Measurements from ENCODE around the gene NT5C. TPM values are rescaled to one million over a fixed set of nuclear protein-coding genes. Genes with fewer than 3 reads are reported as not detected.
"Not testable (repeated sequence)": the region's sequence is repeated elsewhere in the genome, so short reads cannot be mapped to it uniquely, and the experiment has no call there.

Gene NT5C
- 22.9 and 77.3 TPM in 2 replicates for total RNA-seq

DNA sequence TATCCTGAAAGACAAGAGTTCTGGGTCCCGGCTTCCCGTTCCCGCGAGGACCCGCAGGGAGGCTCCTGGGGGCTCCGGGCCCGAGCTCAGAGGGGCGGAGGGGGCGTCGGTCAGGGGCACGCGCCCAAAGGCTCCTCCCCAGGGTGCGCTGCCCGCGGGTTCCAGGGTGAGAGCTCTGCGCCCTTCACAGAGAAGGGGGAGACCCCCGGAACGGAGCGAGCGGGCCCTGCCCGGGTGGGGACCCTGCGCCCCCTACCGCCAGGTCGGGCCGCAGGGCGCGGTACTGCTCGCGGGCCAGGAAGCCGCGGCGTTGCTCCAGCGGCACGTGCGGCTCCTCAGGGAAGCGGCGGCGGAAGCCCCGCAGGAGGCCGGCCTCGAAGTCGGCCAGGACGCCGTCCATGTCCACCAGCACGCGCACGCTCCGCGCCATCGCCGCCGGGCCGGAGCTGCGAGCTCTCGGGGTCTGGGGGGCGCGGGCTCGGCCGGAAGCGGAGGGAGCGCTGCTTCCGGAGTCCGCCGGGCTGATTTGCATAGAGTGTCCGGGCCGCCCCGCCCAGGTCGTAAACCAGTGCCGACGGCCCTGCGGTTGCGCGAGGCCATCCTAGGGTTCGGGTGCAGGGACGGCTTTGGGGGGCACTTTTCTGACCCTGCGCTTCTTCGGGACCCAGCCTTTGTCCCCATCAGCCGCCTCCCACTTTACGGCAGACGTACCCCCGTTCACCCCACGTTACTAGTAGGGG, at the start of gene NT5C:
NT5C (minus strand) TSS at position 465 of the 740 bp plus-strand sequence; CDS start at position 430, 35 bp downstream.
- peak; percentile 35 for DNase-seq (ENCODE audit: low read depth)

GRCh38 chr17:75181110-75181509, 49.6 kb upstream of the NT5C start:
- no peak for DNase-seq (ENCODE audit: low read depth)

DNA sequence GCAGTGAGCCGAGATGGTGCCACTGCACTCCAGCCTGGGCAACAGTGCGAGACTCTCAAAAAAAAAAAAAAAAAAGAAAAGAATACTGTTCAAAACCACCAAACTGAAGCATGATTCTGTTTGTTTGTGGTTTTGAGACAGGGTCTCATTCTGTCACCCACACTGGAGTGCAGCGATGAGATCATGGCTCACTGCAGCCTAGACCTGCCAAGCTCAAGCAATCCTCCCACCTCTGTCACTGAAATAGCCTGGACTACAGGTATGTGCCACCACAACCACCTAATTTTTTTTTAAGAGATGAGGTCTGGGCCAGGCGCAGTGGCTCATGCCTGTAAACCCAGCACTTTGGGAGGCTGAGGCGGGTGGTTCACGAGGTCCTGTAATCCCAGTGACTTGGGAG, 46.9 kb upstream of the NT5C start:
- no peak for DNase-seq (ENCODE audit: low read depth)

GRCh38 chr17:75176625-75177024, 45.1 kb upstream of the NT5C start:
- no peak for DNase-seq (ENCODE audit: low read depth)

DNA sequence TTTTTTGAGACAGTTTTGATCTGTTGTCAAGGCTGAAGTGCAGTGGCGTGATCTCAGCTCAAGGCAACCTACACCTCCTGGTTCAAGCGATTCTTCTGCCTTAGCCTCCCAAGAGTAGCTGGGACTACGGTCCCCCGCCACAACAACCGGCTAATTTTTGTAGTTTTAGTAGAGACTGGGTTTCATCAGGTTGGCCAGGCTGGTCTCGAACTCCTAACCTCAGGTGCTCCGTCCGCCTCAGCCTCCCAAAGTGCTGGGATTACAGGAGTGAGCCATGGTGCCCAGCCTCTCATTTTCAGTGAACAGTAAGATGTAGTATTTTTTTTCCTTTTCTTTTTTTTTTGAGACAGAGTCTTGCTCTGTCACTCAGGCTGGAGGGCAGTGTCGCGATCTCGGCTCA, 43.5 kb upstream of the NT5C start:
- no peak for DNase-seq (ENCODE audit: low read depth)

GRCh38 chr17:75173526-75173925, 42.0 kb upstream of the NT5C start:
- DNase-seq (ENCODE audit: low read depth) = no peak

DNA sequence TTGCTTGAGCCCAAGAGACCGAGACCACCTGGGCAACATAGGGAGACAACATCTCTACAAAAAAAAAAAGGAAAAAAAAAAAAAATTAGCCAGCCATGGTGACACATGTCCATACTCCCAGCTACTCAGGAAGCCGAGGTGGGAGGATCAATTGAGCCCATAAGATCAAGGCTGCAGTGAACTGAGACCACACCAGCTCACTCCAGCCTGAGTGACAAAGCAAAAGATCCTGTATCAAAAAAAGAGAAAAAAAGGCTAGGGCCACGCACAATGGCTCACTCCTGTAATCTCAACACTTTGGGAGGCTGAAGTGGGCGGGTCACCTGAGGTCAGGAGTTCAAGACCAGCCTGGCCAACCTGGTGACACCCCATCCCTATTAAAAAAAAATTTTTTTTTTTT, 37.5 kb upstream of the NT5C start:
- DNase-seq (ENCODE audit: low read depth) = no peak

DNA sequence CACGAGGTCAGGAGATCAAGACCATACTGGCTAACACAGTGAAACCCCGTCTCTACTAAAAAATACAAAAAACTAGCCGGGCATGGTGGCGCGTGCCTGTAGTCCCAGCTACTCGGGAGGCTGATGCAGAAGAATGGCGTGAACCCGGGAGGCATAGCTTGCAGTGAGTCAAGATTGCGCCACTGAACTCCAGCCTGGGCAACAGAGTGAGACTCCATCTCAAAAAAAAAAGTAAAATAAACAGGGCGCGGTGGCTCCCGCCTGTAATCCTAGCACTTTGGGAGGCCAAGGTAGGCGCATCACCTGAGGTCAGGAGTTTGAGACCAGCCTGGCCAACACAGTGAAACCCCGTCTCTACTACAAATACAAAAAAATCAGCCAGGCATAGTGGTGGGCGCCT, 33.1 kb upstream of the NT5C start:
- DNase-seq (ENCODE audit: low read depth) = not testable (repeated sequence)

GRCh38 chr17:75163074-75163473, 31.5 kb upstream of the NT5C start:
- no peak for DNase-seq (ENCODE audit: low read depth)

DNA sequence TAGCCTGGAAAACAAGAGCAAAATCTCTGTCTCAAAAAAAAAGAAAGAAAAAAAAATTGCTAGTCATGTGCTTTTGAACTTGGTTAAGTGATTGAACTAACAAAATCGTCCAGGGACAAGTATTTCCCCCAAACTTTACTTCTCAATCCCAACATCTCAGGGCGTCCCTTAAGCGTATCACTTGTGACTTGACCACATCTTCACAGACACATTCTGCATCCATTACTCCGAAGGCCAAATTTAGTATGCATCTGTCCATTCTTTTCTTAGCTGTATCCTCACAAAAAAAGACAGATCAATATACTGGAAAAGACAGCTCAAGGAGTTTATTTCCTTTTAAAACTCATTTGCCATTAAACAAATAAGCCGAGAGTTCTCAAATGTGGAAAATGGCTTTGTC, 28.7 kb upstream of the NT5C start:
- no peak for DNase-seq (ENCODE audit: low read depth)

- DNase-seq (ENCODE audit: low read depth) = peak; percentile 33
Measured at GRCh38 chr17:75159196-75160031, 27.9 kb upstream of the NT5C start.

DNA sequence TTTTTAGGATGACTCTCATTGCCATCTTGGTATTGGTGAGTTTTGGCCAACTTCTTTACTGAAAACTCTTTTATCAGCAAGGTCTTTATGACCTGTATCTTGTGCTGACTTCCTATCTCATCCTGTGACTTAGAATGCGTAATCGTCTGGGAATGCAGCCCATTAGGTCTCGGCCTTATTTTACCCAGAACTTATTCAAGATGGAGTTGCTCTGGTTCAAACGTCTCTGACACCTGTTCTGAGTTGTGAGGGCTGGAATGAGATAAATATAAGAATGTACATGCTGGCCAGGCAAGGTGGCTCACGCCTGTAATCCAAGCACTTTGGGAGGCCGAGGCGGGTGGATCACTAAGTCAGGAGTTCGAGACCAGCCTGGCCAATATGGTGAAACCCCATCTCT, 26.9 kb upstream of the NT5C start:
- not testable (repeated sequence) for DNase-seq (ENCODE audit: low read depth)

DNA sequence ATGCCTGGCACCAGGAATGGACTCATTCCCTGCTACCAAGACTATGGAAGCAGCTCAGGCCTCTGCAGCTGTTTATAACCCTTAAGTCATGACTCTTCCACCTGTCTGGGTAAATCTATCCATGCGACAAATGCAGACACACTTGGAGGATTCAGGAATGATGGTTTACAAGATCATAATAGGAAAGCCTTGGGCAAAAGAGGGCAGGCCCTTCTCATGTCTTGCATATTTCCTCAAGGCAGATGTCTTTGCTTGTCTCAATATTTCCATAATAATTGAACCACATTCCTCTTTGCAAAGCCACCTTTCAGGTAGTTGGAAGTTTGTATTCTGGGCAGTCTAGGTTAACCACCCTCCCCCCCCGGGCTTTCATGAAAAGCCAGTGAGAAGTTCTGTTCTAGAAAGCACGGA, 23.7 kb upstream of the NT5C start:
- DNase-seq (ENCODE audit: low read depth) = peak; percentile 55

- peak; percentile 98 for DNase-seq (ENCODE audit: low read depth)
Measured at GRCh38 chr17:75154195-75155106, 22.9 kb upstream of the NT5C start, which contains the start of gene JPT1. Gene JPT1, minus strand, starts transcription at chr17:75154512. Its CDS starts 115 bp downstream, at chr17:75154397.

DNA sequence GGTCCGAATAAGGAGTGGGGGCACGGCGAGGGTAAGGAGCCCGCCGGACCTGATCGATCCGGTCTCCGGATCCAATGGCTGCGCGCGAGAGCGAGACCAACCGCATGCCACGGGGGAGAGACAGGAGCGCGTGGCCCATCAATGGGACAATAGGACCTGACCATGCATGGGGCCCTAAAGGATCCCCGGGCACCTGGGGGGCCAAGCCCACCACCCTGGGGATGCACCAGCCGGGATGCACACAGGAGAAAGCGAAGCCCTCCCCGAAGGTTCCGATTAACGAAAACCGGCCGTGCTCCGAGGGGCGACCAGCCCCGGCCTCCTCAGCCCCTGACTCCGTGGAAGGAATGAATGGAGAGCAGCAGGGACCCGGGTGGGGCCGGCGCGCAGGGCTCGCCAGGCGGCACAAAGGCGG, 22.2 kb upstream of the NT5C start:
- DNase-seq (ENCODE audit: low read depth) = no peak

DNA sequence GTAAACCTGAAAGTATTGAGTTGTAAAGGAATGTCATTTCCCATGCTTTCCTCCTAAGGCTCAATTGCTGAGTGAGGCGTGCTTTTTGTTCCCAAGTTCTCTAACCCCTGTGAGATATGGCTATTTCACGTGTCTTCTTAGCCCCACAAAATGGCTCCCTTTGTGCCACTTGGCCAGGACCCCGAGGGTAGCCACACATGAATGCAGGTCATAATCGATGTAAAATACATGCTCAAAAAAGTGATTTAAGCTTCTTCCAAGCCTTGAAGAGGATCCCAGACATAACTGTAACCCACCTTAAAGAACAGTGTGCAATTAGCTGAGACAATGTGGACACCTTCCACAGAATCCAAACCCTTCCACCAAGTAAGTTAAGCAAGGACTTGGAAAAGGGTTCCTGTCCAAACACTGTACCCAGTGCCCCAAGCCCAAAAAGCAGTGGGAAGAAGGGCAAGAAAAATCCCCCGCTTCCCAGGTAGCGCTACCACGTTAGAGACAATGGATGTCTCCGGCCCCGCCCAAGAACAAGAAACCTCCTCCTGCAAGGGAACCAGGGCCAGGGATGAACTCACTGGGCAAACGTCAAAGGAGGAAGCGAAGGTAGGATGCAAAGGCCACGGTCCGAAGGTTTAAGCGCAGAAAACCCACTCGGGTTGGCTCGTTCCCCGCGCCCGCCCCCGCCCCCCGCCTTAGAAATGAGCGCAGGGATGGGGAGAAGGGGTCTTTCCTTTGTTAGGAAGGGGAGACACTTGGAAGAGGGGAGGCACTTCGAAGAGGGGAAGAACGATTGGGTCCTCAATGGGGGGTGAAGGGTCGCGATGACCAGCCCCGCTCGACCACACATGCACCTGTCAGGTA, 21.6 kb upstream of the NT5C start:
- DNase-seq (ENCODE audit: low read depth) = no peak

GRCh38 chr17:75152523-75152921, 21.0 kb upstream of the NT5C start:
- no peak for DNase-seq (ENCODE audit: low read depth)

GRCh38 chr17:75151930-75152329, 20.4 kb upstream of the NT5C start:
- no peak for DNase-seq (ENCODE audit: low read depth)

DNA sequence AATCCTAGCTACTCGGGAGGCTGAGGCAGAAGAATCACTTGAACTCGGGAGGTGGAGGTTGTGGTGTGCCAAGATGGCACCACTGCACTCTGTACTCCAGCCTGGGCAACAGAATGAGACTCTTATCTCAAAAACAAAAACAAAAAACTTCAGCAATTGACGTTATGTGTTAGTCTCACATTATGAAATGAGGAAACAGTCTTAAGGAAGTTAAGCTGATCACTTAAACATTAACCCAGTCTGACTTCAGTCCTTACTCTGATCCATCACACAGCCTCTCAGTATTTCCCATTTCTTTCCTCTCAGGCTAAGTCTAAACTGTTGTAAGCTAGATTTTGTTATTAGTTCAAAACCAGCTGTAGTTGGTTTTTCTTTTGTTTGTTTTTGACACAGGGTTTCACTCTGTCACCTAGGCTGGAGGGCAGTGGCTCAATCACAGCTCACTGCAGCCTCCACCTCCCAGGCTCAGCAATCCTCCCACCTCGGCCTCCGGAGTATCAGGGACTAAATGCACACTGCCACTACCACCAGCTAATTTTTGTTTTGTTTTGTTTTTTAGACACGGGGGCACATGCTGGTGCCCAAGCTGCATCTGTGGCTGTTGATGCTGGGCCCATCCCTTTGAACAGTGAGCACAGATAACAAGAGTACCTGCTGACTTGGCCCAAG, 16.5 kb upstream of the NT5C start:
- DNase-seq (ENCODE audit: low read depth) = peak; percentile 77

DNA sequence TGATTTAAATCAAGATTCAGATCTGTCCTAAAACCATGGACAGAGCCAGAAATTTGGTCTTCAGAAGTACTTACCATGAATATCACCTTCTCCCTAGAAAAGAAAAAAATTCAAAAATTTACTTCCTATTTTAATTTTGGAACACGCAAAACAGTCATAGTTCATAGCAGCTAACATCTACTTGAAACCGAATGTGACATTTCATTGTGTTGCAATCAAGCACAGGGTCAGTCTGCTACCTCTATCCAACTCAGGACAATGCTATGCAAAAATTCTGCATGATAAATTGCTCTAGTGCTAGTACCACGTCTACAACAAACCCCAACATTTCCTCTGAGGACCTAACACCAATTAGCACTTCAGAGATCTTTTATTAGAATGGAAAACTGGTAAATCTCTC, 15.1 kb upstream of the NT5C start:
- DNase-seq (ENCODE audit: low read depth) = no peak

All from renal cortical epithelial cell (primary cell).